D721Med (cell line): ENCODE results near the gene RMI2.

Source experiments
- DNase-seq: peaks from one replicate; pipeline ENCODE4 v3.0.0; 2011; ENCODE audit warnings: low spot score; ENCODE audit not compliant: insufficient read length
- FAIRE-seq: peaks from 2 replicates; lab custom pipeline; 2011; peaks lifted over from hg19 to GRCh38; lab: Jason Lieb, UNC
- CTCF ChIP-seq: IDR thresholded peaks from 2 replicates; pipeline ENCODE4 v1.5.1; 2012; ENCODE audit warnings: mild to moderate bottlenecking, control low read depth; ENCODE audit not compliant: insufficient read depth; ENCODE audit errors: missing control alignments

Gene RMI2

GRCh38 chr16:11326084-11326736 lies 19.0 kb upstream of the RMI2 start:
- no peak for FAIRE-seq
- TF ChIP-seq CTCF = no peak
- no peak for DNase-seq

DNA sequence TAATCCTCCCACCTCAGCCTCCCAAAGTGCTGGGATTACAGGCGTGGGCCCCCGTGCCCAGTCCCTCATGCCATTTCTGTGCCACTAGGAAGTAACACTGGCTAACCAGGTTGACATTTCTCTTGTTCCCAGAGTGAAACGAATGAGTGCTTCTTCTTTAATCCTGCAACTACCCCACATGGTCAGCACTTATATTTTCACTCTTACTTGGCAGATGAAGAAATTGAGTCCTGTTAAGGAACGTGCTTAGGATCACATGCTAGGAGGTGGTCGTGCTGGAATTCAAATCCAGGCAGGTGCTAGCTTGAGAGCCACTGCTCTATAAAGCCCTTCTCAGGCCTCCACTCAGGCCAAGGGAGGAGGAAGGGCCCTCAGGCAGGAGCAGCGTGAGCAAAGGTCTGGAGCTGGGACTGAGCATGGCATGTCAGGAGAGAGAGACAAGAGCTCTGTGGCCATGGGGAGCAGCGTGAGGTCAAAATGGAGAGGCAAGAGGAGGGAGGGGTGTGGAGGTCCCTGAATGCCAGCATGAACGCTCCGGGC lies 18.5 kb upstream of the RMI2 start:
- DNase-seq (no peak), FAIRE-seq (no peak)
- TF ChIP-seq CTCF = no peak

DNA sequence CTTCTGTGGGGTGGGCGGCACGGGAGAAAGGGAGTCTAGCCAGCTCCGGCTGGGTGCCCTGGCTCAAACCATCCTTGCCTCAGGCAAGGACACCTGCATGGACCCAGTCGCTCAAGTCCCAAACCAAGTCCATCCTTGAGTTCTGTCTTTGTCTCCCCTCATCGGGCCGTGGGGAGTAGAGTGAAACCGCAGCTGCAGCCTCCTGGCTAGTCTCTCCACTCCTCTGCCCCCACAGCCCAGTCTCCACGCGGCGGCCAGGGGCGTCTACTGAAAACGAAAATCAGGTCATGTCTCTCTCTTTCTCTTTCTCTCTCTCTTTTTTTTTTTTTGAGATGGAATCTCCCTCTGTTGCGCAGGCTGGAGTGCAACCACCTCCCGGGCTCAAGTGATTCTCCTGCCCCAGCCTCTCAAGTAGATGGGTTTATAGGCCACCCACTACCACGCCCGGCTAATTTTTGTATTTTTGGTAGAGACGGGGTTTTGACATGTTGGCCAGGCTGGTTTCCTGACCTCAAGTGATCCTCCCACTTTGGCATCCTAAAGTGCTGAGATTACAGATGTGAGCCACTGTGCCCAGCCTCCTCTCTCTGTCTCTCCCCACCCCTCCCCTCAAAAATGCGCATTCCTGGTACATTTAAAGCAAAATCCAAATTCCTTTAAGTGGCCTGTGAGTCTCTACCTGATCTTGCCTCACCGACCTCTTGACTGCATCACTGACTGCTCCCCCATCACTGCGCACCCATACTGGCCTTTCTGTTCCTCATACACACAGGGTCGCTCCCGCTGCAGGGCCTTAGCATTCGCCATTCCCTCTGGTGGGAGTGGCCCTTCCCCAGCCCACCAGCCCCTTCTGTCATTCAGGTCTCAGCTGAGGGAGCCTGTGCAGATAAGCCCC lies 17.7 kb upstream of the RMI2 start:
- FAIRE-seq = no peak
- no peak for TF ChIP-seq CTCF
- no peak for DNase-seq

DNA sequence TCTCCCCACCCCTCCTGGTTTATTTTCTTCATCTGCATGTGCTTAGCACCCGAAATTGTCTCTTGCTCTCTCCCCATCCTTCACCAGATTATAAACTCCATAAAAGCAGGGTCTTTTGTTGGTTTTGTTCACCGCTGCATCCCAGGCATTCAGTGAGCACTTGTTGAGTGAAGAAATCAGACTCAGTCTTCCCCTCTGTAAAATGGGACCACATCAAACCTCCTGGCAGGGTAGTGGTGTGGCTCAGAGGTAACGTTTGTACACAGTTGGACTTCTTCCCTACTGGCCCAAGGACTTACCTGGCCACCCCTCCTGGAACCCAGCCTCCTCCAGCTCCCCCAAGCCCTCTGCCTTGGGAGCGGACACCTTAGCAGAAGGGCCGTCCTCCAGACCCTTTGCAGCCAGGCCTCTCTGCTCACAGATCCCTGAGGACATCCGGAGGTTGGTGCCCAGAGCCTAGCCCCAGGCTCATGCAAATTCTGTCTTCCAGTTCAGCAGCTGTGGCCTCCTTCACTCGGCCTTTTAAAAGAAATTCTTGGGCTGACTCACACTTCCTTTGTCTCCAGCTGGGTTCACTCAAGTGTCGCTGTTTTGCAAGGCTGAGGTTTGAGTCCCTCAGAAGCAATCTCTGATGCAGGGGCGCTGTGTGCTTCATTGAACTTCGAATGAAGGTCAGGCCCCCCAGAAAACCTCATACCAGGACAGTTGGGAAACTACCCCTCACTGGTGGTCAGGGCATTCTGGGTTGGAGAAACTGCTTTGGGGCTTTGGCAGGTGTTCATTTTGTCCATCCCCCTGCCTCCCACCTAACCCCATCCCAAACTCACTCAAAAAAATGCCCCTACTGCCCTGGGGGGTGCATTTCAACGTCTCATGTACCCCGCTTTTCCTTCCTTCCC lies 16.8 kb upstream of the RMI2 start:
- DNase-seq = no peak
- no peak for TF ChIP-seq CTCF
- FAIRE-seq = no peak

- no peak for TF ChIP-seq CTCF
- FAIRE-seq (no peak), DNase-seq (no peak)
Measured at GRCh38 chr16:11329071-11329491, 16.2 kb upstream of the RMI2 start.

DNA sequence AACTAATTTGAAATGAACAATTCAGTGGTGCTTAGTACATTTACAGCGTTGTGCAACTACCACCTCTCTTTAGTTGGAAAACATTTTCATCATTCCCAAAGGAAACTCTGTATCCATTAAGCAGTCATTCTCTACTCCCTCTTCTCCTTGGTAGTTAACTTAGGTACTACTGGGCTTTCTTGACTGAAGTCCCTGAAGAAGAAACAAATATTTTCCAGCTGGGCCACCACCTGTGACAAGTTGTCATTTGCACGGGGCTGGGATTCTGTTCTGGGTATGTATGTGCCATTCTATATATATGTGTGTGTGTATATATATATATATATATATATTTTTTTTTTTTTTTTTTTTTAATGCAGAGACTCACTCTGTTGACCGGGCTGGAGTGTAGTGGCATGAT lies 15.4 kb upstream of the RMI2 start:
- TF ChIP-seq CTCF = no peak
- DNase-seq = no peak
- no peak for FAIRE-seq
